PC-3 (cell line): ENCODE data around the gene CILP. TPM values are rescaled to one million over a fixed set of nuclear protein-coding genes. Genes with fewer than 3 reads are reported as not detected.
"Not testable (repeated sequence)": the region's sequence is repeated elsewhere in the genome, so short reads cannot be mapped to it uniquely, and the experiment has no call there.

ENCODE experiments used
- ATAC-seq: fragments of 200-7000 bp; cut with Tn5 transposase; 2 replicates; pipeline ENCODE4 v1.9.1; 2020; ENCODE audit warnings: mild to moderate bottlenecking, moderate library complexity
- BruUV-seq: library from RNA; stranded (reverse); fragments of 400-500 nt; replicated peaks from 2 replicates; lab custom pipeline; 2021; lab: Mats Ljungman, UMichigan
- CTCF ChIA-PET: fragments of 300-600 bp; sonication (Branson Sonifier 250); formaldehyde crosslinking; loops from one replicate; lab custom pipeline; 2022; ENCODE audit warnings: antibody characterized with exemption; lab: Charles Lee
- POLR2A ChIA-PET: fragments of 300-600 bp; sonication (Branson Sonifier 250); formaldehyde crosslinking; loops from one replicate; lab custom pipeline; 2022; ENCODE audit warnings: antibody characterized with exemption; ENCODE audit not compliant: unreplicated experiment; lab: Charles Lee
- DNase-seq: peaks from one replicate; pipeline ENCODE4 v3.0.0-alpha.2; 2015
- H2AFZ ChIP-seq: fragments of 300-600 bp; sonication (generic); 2 replicates; pipeline ENCODE4 v1.6.0; 2016; ENCODE audit warnings: antibody characterized with exemption, low read length
- H3F3A ChIP-seq: fragments of 300-600 bp; sonication (generic); one replicate; pipeline ENCODE4 v1.6.0; 2017; ENCODE audit warnings: antibody characterized with exemption, low read length, control low read depth, mild to moderate bottlenecking; ENCODE audit not compliant: unreplicated experiment
- H3K27ac ChIP-seq: fragments of 300-600 bp; sonication (generic); 2 replicates; pipeline ENCODE4 v1.5.1; 2016; ENCODE audit warnings: mild to moderate bottlenecking, low read length
- H3K27me3 ChIP-seq: fragments of 300-600 bp; sonication (generic); 2 replicates; pipeline ENCODE4 v1.6.1; 2016; ENCODE audit warnings: low read length, mixed read lengths
- H3K36me3 ChIP-seq: fragments of 300-600 bp; sonication (generic); 2 replicates; pipeline ENCODE4 v1.6.1; 2016; ENCODE audit warnings: low read depth, mixed run types, low read length, mixed read lengths
- H3K4me1 ChIP-seq: fragments of 300-600 bp; sonication (generic); 2 replicates; pipeline ENCODE4 v1.5.1; 2016; ENCODE audit warnings: low read length; ENCODE audit not compliant: insufficient read depth
- H3K4me2 ChIP-seq: fragments of 300-600 bp; sonication (generic); 2 replicates; pipeline ENCODE4 v1.6.0; 2016; ENCODE audit warnings: low read length
- H3K4me3 ChIP-seq: fragments of 300-600 bp; sonication (generic); 2 replicates; pipeline ENCODE4 v1.5.1; 2016; ENCODE audit warnings: mild to moderate bottlenecking, low read length, mixed read lengths
- H3K79me2 ChIP-seq: fragments of 300-600 bp; sonication (generic); 2 replicates; pipeline ENCODE4 v1.6.1; 2017; ENCODE audit warnings: low read length, mixed read lengths
- H3K9ac ChIP-seq: fragments of 300-600 bp; sonication (generic); 2 replicates; pipeline ENCODE4 v1.6.0; 2016; ENCODE audit warnings: mild to moderate bottlenecking, low read length
- H3K9me2 ChIP-seq: fragments of 300-600 bp; sonication (generic); replicated peaks from 2 replicates; pipeline ENCODE4 v1.6.1; 2016; ENCODE audit warnings: mixed run types, low read length, mixed read lengths
- H3K9me3 ChIP-seq: fragments of 300-600 bp; sonication (generic); 2 replicates; pipeline ENCODE4 v1.6.1; 2016; ENCODE audit warnings: low read length, mixed read lengths
- H4K20me1 ChIP-seq: fragments of 300-600 bp; sonication (generic); 2 replicates; pipeline ENCODE4 v1.6.1; 2016; ENCODE audit warnings: low read length, mixed read lengths
- EZH2 ChIP-seq: fragments of 300-600 bp; sonication (generic); IDR thresholded peaks from one replicate; pipeline ENCODE4 v1.6.1; 2017; ENCODE audit warnings: antibody characterized with exemption, mild to moderate bottlenecking, low read length; ENCODE audit not compliant: unreplicated experiment
- EZH2phosphoT487 ChIP-seq: fragments of 300-600 bp; sonication (generic); IDR thresholded peaks from 2 replicates; pipeline ENCODE4 v1.6.1; 2018; ENCODE audit warnings: mild to moderate bottlenecking, antibody characterized with exemption, low read length, borderline replicate concordance
- intact Hi-C: fragments of 100-400 bp; cut with micrococcal nuclease; formaldehyde crosslinking; loops from 2 replicates; pipeline ENCODE4 v1.9.0; 2023
- total RNA-seq: library from RNA; depleted of rRNA; stranded (reverse); fragments of >200 nt; gene quantifications from 2 replicates; pipeline ENCODE4 v1.2.3, GENCODE V29; 2014
- TF ChIP-seq, protein P1 (sequence below): fragments of 300-600 bp; sonication (generic); conservative IDR thresholded peaks from 2 replicates; pipeline ENCODE4 v1.5.1; 2017; ENCODE audit warnings: antibody characterized with exemption, low read depth, mild to moderate bottlenecking, low read length

Gene CILP
- total RNA-seq, 1 experiment from 2014 or later, result not detected

DNA sequence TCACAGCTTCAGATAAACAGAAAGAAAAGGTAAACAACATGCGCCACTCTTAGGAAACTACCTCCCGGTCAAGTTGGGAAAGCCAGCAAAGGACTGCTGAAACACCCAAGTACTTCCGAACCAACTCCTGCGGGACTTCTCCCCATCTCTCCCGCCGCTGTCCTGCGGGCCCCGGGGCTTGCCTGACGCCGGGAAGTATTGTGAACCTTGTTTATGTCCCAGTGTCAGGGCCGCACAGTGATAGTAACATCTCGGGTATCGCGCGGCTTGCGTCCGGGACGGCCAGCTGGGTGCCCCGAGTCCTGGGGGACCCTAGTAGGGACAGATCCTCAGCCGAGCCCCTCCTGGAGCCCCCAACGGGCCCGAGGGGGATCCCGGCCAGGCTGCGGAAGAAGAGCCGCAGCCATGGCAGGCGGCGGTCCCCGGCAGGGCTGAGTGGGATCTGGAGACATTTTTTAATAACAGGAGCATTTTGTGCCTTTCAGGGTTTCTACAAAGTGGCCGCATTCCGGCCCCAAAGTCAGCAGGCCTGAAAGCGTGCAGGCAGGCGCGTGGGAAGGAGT, 26.9 kb downstream of the CILP start:
- Histone ChIP-seq H3K4me3 (peak overlapping the region; percentile 85), H2AFZ (peak overlapping the region; percentile 98), H3K36me3 (no peaks in the 10 kb centered on the region), H3K9ac (peak overlapping the region; percentile 88), H4K20me1 (no peaks in the 10 kb centered on the region), H3K27ac (peak overlapping the region; percentile 39; the same call in 1 of the 2 replicates), H3K27me3 (no peaks in the 10 kb centered on the region), H3K4me1 (peaks cover 10% of the 10 kb centered on the region), H3F3A (no peaks in the 10 kb centered on the region), H3K4me2 (peak overlapping the region; percentile 87), H3K9me3 (no peaks in the 10 kb centered on the region), H3K9me2 (no peaks in the 10 kb centered on the region), H3K79me2 (peaks cover 56% of the 10 kb centered on the region)
- ATAC-seq (peak; percentile 41), DNase-seq (peak; percentile 39)
- no peak for TF ChIP-seq EZH2phosphoT487
- TF ChIP-seq, protein P1, sequence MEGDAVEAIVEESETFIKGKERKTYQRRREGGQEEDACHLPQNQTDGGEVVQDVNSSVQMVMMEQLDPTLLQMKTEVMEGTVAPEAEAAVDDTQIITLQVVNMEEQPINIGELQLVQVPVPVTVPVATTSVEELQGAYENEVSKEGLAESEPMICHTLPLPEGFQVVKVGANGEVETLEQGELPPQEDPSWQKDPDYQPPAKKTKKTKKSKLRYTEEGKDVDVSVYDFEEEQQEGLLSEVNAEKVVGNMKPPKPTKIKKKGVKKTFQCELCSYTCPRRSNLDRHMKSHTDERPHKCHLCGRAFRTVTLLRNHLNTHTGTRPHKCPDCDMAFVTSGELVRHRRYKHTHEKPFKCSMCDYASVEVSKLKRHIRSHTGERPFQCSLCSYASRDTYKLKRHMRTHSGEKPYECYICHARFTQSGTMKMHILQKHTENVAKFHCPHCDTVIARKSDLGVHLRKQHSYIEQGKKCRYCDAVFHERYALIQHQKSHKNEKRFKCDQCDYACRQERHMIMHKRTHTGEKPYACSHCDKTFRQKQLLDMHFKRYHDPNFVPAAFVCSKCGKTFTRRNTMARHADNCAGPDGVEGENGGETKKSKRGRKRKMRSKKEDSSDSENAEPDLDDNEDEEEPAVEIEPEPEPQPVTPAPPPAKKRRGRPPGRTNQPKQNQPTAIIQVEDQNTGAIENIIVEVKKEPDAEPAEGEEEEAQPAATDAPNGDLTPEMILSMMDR, result no peak
- no peak for TF ChIP-seq EZH2
- ChIA-PET CTCF (no interaction called here), POLR2A (no interaction called here)
- BruUV-seq, result no TSS peak
- intact Hi-C loops, result loop anchor here (2.0 kb wide), 1 partner anchor 120 kb away; the partner anchor contains the start of gene RNU5B-1

DNA sequence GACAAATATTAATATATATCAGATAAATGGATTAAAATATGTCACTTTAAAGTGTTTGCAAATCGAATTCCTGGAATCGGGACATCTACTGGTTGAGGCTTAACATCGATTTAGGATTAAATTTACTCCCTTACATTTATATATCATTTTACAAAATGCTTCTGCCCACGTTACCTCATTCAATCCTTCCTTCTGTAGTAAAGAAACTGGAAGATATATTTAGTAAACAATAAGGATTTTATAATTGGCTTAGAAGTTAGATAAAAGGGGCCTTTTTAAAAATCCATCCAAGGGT, 27.5 kb downstream of the CILP start:
- Histone ChIP-seq H3K4me3 (peak overlapping the region; percentile 85), H3F3A (no peaks in the 10 kb centered on the region), H3K27ac (no peak overlapping the region), H3K4me2 (peak overlapping the region; percentile 87), H2AFZ (peak overlapping the region; percentile 98), H3K9me2 (no peaks in the 10 kb centered on the region), H3K27me3 (no peaks in the 10 kb centered on the region), H3K9ac (peak overlapping the region; percentile 88), H3K79me2 (peaks cover 59% of the 10 kb centered on the region), H4K20me1 (no peaks in the 10 kb centered on the region), H3K9me3 (no peaks in the 10 kb centered on the region), H3K36me3 (0 out of 2 replicates have a peak, but pooled peaks cover 3% of the 10 kb centered on the region), H3K4me1 (peaks cover 10% of the 10 kb centered on the region)
- ATAC-seq, result no peak
- BruUV-seq, result no TSS peak
- CTCF ChIA-PET, result no interaction called here
- TF ChIP-seq EZH2 (no peak), EZH2phosphoT487 (no peak)
- TF ChIP-seq, protein P1, result no peak
- DNase-seq, result no peak
- POLR2A ChIA-PET, result no interaction called here
- intact Hi-C loops, result loop anchor here (1.0 to 2.0 kb wide), 2 partner anchors 121 to 151 kb away; partner anchors contain the start of gene RNU5B-1

- Histone ChIP-seq H3K9ac (no peak overlapping the region), H3K27ac (no peak overlapping the region)
- POLR2A ChIA-PET, result no interaction called here
Measured at GRCh38 chr15:65182538-65182937, 28.7 kb downstream of the CILP start.

DNA sequence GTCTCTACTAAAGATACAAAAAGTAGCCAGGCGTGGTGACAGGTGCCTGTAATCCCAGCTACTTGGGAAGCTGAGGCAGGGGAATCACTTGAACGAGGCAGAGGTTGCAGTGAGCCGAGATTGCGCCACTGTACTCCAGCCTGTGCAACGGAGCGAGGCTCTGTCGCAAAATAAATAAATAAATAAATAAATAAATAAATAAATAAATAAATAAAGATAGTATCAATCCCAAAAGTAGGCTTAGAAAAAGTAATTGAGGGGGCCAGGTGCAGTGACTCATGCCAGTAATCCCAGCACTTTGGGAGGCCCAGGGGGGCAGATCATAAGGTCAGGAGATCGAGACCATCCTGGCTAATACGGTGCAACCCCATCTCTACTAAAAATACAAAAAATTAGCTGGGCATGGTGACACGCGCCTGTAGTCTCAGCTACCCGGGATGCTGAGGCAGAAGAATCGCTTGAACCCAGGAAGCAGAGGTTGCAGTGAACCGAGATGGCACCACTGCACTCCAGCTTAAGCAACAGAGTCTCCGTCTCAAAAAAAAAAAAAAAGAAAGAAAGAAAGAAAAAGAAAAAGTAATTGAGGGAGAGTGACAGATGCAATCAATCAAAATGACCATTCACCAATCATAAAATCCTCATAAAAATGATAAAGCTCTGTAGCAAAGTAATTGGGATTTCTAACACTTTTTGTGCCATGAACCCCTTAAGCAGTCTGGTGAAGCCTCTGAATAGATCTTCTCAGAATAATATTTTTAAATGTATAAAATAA, 29.5 kb downstream of the CILP start:
- Histone ChIP-seq H3K4me1 (peaks cover 12% of the 10 kb centered on the region), H3K79me2 (peaks cover 59% of the 10 kb centered on the region)
- H3K9ac ChIP-seq, intact Hi-C loops, BruUV-seq, H3K36me3 ChIP-seq, H3K4me3 ChIP-seq, H4K20me1 ChIP-seq, H2AFZ ChIP-seq, H3K4me2 ChIP-seq, CTCF ChIA-PET, H3F3A ChIP-seq, ATAC-seq, H3K9me2 ChIP-seq, H3K27ac ChIP-seq, POLR2A ChIA-PET, DNase-seq, H3K27me3 ChIP-seq, H3K9me3 ChIP-seq: not testable (repeated sequence)

More at GRCh38 chr15:65182538-65182937, 28.7 kb downstream of the CILP start:
- Histone ChIP-seq H2AFZ (no peak overlapping the region), H3K27me3 (no peaks in the 10 kb centered on the region), H3K4me2 (peak overlapping the region; percentile 59), H3K36me3 (peaks cover 5% of the 10 kb centered on the region; the same call in 1 of the 2 replicates), H4K20me1 (no peaks in the 10 kb centered on the region), H3K4me1 (peaks cover 12% of the 10 kb centered on the region), H3F3A (no peaks in the 10 kb centered on the region), H3K9me3 (no peaks in the 10 kb centered on the region), H3K4me3 (peak overlapping the region; percentile 40; the same call in 1 of the 2 replicates), H3K9me2 (no peaks in the 10 kb centered on the region), H3K79me2 (peaks cover 59% of the 10 kb centered on the region)
- CTCF ChIA-PET, result no interaction called here
- no peak for DNase-seq
- intact Hi-C loops, result no loop called here
- no TSS peak for BruUV-seq
- no peak for ATAC-seq
- TF ChIP-seq, protein P1, result no peak
- TF ChIP-seq EZH2phosphoT487 (no peak), EZH2 (no peak)
